GM23248 (cell line): ENCODE results near the gene NKG7. TPM values are rescaled to one million over a fixed set of nuclear protein-coding genes. Genes with fewer than 3 reads are reported as not detected.

Experiments used
- DNase-seq: peaks from one replicate; pipeline ENCODE4 v3.0.0-alpha.2; 2015
- H2AFZ ChIP-seq: fragments of 200-600 bp; sonication (generic); 2 replicates; pipeline ENCODE4 v1.6.1; 2016; ENCODE audit warnings: antibody characterized with exemption
- H3F3A ChIP-seq: fragments of 200-600 bp; sonication (generic); 2 replicates; pipeline ENCODE4 v1.6.1; 2016; ENCODE audit warnings: mild to moderate bottlenecking, antibody characterized with exemption, mixed run types; ENCODE audit not compliant: insufficient read depth
- H3K27ac ChIP-seq: fragments of 200-600 bp; sonication (generic); 2 replicates; pipeline ENCODE4 v1.5.1; 2016; ENCODE audit warnings: mild to moderate bottlenecking
- H3K27me3 ChIP-seq: fragments of 200-600 bp; sonication (generic); replicated peaks from 2 replicates; pipeline ENCODE4 v1.6.1; 2016; ENCODE audit warnings: mild to moderate bottlenecking; ENCODE audit not compliant: insufficient read depth
- H3K36me3 ChIP-seq: fragments of 200-600 bp; sonication (generic); 2 replicates; pipeline ENCODE4 v1.6.1; 2016; ENCODE audit warnings: low read depth, mild to moderate bottlenecking
- H3K4me1 ChIP-seq: fragments of 200-600 bp; sonication (generic); 2 replicates; pipeline ENCODE4 v1.6.1; 2016; ENCODE audit warnings: mild to moderate bottlenecking; ENCODE audit not compliant: insufficient read depth
- H3K4me2 ChIP-seq: fragments of 200-600 bp; sonication (generic); one replicate; pipeline ENCODE4 v1.6.1; 2016; ENCODE audit warnings: mild to moderate bottlenecking; ENCODE audit not compliant: unreplicated experiment
- H3K4me3 ChIP-seq: fragments of 200-600 bp; sonication (generic); 2 replicates; pipeline ENCODE4 v1.5.1; 2016; ENCODE audit warnings: mild to moderate bottlenecking
- H3K79me2 ChIP-seq: fragments of 200-600 bp; sonication (generic); 2 replicates; pipeline ENCODE4 v1.6.1; 2016; ENCODE audit warnings: mild to moderate bottlenecking; ENCODE audit not compliant: insufficient read depth
- H3K9ac ChIP-seq: fragments of 200-600 bp; sonication (generic); 2 replicates; pipeline ENCODE4 v1.6.1; 2016; ENCODE audit warnings: mild to moderate bottlenecking
- H3K9me2 ChIP-seq: fragments of 200-600 bp; sonication (generic); 2 replicates; pipeline ENCODE4 v1.6.1; 2016; ENCODE audit warnings: mixed run types, mild to moderate bottlenecking, moderate library complexity; ENCODE audit not compliant: insufficient read depth
- H3K9me3 ChIP-seq: fragments of 200-600 bp; sonication (generic); one replicate; pipeline ENCODE4 v1.6.1; 2017; ENCODE audit warnings: low read depth
- H4K20me1 ChIP-seq: fragments of 200-600 bp; sonication (generic); 2 replicates; pipeline ENCODE4 v1.6.0; 2016; ENCODE audit not compliant: insufficient read depth
- EZH2 ChIP-seq: fragments of 200-600 bp; sonication (generic); IDR thresholded peaks from 2 replicates; pipeline ENCODE4 v1.6.1; 2018; ENCODE audit warnings: antibody characterized with exemption, mild to moderate bottlenecking; ENCODE audit not compliant: insufficient read depth, poor library complexity, severe bottlenecking
- EZH2phosphoT487 ChIP-seq: fragments of 200-600 bp; sonication (generic); IDR thresholded peaks from 2 replicates; pipeline ENCODE4 v1.6.1; 2018; ENCODE audit warnings: antibody characterized with exemption, moderate library complexity, mild to moderate bottlenecking, low read depth; ENCODE audit not compliant: insufficient read depth
- WGBS, 2 experiments: methylation state at CpG; one replicate each; pipeline ENCODE4 v1.1.6; 2015 to 2017; ENCODE audit warnings: low lambda C conversion rate in 2 of 2, low coverage in 1 of 2; ENCODE audit errors: missing lambda C conversion rate in 2 of 2; 5-methylcytosine and 5-hydroxymethylcytosine counted together
- in situ Hi-C: fragments of 300-500 bp; cut with MboI; formaldehyde crosslinking; loops from 2 replicates; pipeline ENCODE4 v1.15.0; 2020
- polyA plus RNA-seq: library from polyadenylated mRNA; unstranded; fragments of >200 nt; fragmentation: Nextera tagmentation; extraction: Ambion mirVana; gene quantifications from 2 replicates; pipeline ENCODE4 v1.2.1, GENCODE V29; 2016
- total RNA-seq: library from RNA; depleted of rRNA; stranded (reverse); fragments of >200 nt; shearing (Covaris generic); gene quantifications from 2 replicates; pipeline ENCODE4 v1.2.3, GENCODE V29; 2014

Gene NKG7
- total and polyA plus RNA-seq, 2 experiments from 2014 or later: not detected

GRCh38 chr19:51387924-51388389, 15.5 kb upstream of the NKG7 start, which contains the start of gene LIM2:
LIM2 (minus strand) TSS chr19:51387974; CDS start chr19:51387443, 531 bp downstream.
- Histone ChIP-seq H3K9ac (no peak within 1 kb of the TSS), H3K4me2 (no peak within 1 kb of the TSS), H3K36me3 (no peaks in the 10 kb centered on the region), H4K20me1 (no peaks in the 10 kb centered on the region), H3K27ac (no peak within 1 kb of the TSS), H3K27me3 (no peaks in the 10 kb centered on the region), H3K79me2 (no peaks in the 10 kb centered on the region), H2AFZ (no peak within 1 kb of the TSS), H3K4me1 (no peaks in the 10 kb centered on the region), H3K4me3 (no peak within 1 kb of the TSS), H3K9me2 (no peaks in the 10 kb centered on the region), H3F3A (no peaks in the 10 kb centered on the region), H3K9me3 (no peaks in the 10 kb centered on the region)
- WGBS, 2 experiments: 82 to 83% methylated on average over 15 of the region's 15 CpGs
- no peak for DNase-seq
- in situ Hi-C loops: no loop called here
- TF ChIP-seq EZH2phosphoT487 (no peak), EZH2 (no peak)

DNA sequence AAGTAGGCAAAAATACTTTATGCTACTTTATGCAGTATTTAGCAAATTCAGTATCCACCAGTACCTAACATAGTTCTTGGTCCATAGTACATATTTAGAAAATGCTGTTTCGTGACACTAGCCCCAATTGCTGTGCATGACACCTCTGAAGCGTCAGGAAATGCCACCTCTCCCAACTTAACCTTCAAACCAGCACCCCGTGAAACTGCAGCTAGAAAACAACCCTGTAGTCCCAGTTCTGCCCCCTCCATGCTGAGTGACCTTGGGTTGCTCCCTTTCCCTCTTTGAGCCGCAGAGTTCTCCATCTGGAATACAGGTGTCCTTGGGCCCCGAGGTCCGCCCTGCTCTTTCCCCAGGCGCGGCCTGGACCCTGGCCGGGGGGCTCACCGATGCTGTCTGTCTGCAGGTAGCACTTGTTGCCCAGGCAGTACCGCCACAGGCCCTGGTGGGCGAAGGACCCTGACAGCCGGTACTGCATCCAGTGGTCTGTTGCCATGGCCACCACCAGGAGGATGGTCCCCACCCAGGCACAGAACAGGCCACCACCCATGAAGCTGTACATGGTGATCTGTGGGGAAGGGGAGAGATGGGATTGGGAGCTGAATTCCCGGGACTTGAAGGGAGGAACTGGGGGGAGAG, 14.5 kb upstream of the NKG7 start:
- TF ChIP-seq EZH2phosphoT487: no peak
- no peak for TF ChIP-seq EZH2
- Histone ChIP-seq H3K4me1 (no peaks in the 10 kb centered on the region), H3K9me2 (no peaks in the 10 kb centered on the region), H3F3A (no peaks in the 10 kb centered on the region), H3K9me3 (no peaks in the 10 kb centered on the region), H3K79me2 (no peaks in the 10 kb centered on the region), H3K27me3 (no peaks in the 10 kb centered on the region), H2AFZ (no peak overlapping the region), H3K4me3 (no peak overlapping the region), H4K20me1 (no peaks in the 10 kb centered on the region), H3K4me2 (no peak overlapping the region), H3K27ac (no peak overlapping the region), H3K9ac (no peak overlapping the region), H3K36me3 (no peaks in the 10 kb centered on the region)
- in situ Hi-C loops: no loop called here
- WGBS, 2 experiments: 62 to 68% methylated on average over 12 to 14 of the region's 14 CpGs
- no peak for DNase-seq

DNA sequence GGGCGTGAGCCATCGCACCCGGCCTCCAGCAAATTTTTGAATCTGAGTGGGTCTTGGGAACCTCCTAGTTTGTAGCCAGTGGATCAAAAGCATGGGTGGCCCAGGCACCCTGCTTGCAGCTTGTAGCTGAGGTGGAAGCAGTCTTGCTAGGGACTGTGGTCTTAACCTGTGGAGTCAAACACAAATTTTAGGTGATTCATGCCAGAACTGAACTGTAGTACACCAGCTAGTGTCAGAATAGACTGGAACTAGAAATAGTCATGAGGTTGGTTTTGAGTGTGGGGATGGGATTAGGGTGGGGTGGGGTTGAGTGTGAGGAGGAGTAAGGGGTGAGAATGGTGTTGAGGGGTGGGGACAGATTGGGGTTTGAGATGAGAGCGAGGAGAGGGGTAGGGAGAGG, 9.6 kb upstream of the NKG7 start:
- Histone ChIP-seq H3K4me3 (no peak overlapping the region), H4K20me1 (no peaks in the 10 kb centered on the region), H3K27ac (no peak overlapping the region), H3K9ac (no peak overlapping the region), H2AFZ (no peak overlapping the region), H3K27me3 (no peaks in the 10 kb centered on the region), H3K4me1 (no peaks in the 10 kb centered on the region), H3K79me2 (no peaks in the 10 kb centered on the region), H3K4me2 (no peak overlapping the region), H3K9me2 (no peaks in the 10 kb centered on the region), H3K9me3 (no peaks in the 10 kb centered on the region), H3F3A (no peaks in the 10 kb centered on the region), H3K36me3 (no peaks in the 10 kb centered on the region)
- no peak for TF ChIP-seq EZH2
- TF ChIP-seq EZH2phosphoT487: no peak
- in situ Hi-C loops: no loop called here
- no peak for DNase-seq
- WGBS, 2 experiments: 79 to 94% methylated on average over 3 to 4 of the region's 4 CpGs

GRCh38 chr19:51380379-51380778, 7.9 kb upstream of the NKG7 start:
- Histone ChIP-seq H3K27me3 (no peaks in the 10 kb centered on the region), H3K27ac (no peak overlapping the region), H3K36me3 (no peaks in the 10 kb centered on the region), H3K4me1 (no peaks in the 10 kb centered on the region), H3K9ac (no peak overlapping the region), H4K20me1 (no peaks in the 10 kb centered on the region), H3K9me2 (no peaks in the 10 kb centered on the region), H2AFZ (no peak overlapping the region), H3K4me2 (no peak overlapping the region), H3K9me3 (no peaks in the 10 kb centered on the region), H3K79me2 (no peaks in the 10 kb centered on the region), H3F3A (no peaks in the 10 kb centered on the region), H3K4me3 (no peak overlapping the region)
- 70 to 75% methylated on average over 9 of the region's 9 CpGs for WGBS, 2 experiments
- in situ Hi-C loops: no loop called here
- no peak for DNase-seq
- TF ChIP-seq EZH2phosphoT487 (no peak), EZH2 (no peak)

DNA sequence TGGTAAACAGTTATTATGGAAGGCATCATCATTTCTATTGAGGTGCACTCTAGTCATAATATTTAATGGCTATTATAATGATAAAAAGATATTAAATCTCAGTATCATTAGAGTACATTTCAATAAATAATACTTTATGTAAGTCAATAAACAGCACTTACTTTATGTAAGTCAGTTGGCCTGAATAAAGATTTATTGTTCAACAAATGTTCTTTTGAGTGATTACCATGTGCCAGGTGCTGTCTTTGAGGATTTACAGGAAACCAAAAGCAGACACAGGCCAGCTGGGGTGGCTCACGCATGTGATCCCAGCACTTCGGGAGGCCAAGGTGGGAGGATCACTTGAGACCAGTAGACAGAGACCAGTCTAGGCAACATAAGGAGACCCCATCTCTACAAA, 5.0 kb upstream of the NKG7 start:
- no peaks in the 10 kb centered on the region for H3K4me1 ChIP-seq
- 68 to 78% methylated on average over 2 of the region's 2 CpGs for WGBS, 2 experiments
- H3K4me2 ChIP-seq: no peak overlapping the region
- H3F3A ChIP-seq: no peaks in the 10 kb centered on the region
- no peak for DNase-seq
- H3K4me3 ChIP-seq: no peak overlapping the region
- no peaks in the 10 kb centered on the region for H4K20me1 ChIP-seq
- H3K27ac ChIP-seq: no peak overlapping the region
- H3K79me2 ChIP-seq: no peaks in the 10 kb centered on the region
- H2AFZ ChIP-seq: no peak overlapping the region
- TF ChIP-seq EZH2 (no peak), EZH2phosphoT487 (no peak)
- in situ Hi-C loops: no loop called here
- no peaks in the 10 kb centered on the region for H3K9me2 ChIP-seq
- H3K9ac ChIP-seq: no peak overlapping the region
- H3K27me3 ChIP-seq: no peaks in the 10 kb centered on the region
- no peaks in the 10 kb centered on the region for H3K36me3 ChIP-seq
- H3K9me3 ChIP-seq: no peaks in the 10 kb centered on the region
